ENCODE results near the gene PSMA6.
"Not testable (repeated sequence)": the region's sequence is repeated elsewhere in the genome, so short reads cannot be mapped to it uniquely, and the experiment has no call there.

PSMA6 gene

DNA sequence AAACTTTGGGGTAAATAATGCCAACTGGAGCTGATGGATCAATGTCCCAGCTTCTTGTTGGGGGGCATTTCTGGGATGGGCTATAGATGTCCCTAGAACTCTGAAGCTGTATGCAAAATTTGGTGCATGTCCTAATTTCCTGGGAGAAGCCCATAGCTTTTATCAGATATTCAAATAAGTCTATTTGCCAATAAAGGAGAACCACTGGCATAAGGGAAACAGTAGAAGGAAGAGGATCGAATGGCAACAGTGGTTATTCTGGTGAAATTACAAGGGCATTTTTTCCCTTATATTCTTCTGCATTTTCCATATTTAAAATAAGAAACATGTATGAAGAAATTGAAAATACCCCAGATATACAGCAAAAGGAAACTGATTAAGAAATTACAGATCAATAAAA, 34.2 kb downstream of the PSMA6 start:
- DNase-seq (ENCODE audit: low spot score) = no peak

DNA sequence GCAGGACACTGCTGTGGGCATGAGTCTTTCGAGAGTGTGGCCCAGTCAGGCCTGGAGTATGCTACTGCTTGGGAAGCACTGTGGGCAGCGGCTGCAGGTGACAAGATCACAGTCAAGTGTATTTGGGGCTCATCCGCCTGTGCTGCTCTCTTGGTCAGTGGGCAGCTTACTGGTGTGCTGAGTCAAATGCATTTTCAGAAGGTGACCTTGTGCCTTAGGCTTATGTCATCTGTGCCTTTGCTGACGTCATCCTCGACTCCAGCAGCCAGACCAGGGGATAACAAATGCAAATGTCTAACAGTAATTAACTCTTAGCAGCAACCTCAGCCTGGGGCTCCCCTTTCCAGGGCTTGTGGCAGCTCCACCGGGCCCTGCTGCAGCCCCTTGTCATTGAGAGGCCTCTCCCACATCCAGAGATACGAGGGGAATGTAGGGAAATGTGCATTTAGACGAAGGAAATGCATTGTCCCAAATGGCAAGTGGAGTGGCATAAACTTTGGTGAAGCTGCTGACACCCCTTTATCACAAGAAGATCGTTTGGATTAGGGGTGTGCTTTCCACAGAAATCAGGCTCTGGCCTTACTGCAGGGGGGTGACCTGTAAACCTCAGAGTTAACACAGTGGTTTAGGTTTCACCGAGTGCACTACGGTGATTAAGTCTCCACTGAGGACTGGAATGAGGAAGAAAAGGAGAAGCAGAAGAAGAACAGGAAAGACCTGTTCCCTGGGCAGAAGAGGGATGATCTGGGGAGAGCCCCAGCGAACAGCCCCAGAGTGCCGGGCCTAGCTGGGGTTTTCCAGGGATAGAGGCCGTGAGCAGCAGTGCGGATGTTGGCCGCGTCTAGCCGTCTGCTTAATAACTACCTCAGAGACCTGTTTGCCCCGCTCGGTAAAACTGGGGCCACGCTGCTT, 39.7 kb downstream of the PSMA6 start:
- DNase-seq (ENCODE audit: low spot score) = no peak

DNA sequence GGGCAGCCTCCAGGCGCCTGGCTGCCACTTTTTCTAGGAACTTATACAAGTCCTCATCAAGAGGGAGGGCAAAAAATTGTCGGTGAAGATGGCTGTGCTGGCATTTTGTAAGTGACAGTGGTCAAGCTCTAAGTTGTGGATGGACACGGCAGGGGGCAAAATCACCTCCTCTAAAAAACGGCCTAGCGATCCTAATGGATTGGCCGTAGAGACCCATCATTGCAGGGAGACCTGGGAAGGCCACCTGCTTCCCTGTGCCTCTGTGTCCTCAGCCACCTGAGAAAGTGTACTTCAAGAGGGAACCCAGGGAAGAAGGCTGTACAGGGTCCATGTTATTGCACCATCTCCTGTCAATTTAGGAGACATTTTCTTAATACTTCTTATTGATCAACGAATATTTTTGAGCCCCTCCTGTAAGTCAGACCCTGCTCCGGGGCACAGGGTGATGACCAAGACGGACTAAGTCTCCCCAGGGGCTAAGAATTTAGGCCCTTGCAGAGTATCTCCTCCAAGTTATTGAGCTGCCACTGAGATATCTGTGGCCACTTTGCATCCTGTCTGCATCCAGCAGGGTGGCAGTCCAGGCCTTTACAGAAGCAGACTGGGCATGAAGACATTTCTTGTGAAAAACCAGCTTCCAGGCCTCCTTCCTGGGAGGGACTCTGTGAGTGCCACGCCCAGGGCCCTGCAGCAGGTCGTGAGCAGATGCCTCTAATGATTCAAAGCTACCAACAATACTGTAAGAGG, 40.5 kb downstream of the PSMA6 start:
- no peak for DNase-seq (ENCODE audit: low spot score)

DNA sequence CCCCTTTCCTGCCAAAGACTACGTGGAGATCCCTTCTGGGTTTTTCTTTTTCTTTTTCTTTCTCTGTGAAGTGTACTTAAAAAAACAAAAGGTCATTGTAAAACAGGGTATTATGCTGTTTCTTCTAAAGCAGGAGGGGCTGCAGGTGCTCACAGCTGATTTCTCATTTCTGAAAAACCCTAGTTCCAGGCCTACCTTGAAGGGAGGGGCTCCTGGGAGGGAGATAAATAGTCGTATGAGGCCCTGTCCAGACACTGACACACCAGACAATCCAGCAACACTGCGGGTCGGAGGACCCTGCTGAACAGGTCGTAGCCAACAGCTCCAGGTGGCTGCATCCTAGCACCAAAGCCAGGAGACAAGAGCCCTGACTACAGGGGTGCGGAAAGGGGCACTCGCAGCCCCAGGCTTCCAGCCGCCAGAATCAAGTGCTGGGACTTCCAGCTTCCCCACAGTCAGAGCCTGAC, 41.1 kb downstream of the PSMA6 start:
- DNase-seq (ENCODE audit: low spot score) = no peak

DNA sequence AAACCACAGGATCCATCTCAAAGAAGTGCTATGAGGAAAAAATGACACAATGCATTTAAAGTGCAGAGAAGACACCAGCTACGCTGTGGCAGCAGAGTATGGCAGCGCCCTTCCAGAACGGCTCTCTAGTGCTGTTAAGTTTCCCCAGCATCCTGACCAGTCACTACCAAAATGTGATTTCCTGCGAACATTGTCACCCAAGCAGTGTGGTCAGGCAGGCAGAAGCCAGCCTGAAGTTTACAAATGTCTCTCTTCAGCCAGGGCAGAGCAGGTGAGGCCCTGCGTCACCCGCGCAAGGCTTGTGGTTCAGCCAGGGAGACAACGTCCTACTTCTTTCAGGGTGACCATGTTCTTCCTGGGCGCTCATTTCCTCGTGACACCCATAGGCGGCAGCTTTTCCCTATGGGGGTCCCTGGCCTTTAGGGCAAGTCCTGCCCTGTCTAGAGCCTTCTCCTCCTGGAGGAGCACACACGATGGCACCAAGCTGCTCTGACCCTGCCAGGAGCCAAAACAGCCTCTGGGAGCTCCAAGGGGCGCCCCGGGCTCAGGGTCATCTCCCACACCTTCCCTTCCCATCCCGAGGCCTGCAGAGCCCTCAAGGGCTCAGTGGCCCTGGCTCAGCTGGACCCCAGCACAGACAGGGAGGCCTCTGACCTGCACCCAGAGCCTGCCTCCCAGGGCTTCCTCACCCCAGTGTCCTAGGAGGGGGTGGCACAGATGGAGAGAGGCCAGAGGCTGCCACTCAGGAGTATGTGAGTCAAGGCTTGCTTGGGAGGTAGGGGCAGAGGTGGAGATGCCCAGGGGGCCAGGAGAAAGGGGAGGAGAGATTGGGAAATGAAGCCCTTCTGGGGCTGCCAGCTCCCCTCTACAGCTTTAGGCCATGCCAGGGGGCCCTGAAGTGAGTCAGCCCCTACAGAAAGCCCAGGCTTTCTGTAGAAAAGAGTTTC, 41.9 kb downstream of the PSMA6 start:
- DNase-seq (ENCODE audit: low spot score) = no peak

DNA sequence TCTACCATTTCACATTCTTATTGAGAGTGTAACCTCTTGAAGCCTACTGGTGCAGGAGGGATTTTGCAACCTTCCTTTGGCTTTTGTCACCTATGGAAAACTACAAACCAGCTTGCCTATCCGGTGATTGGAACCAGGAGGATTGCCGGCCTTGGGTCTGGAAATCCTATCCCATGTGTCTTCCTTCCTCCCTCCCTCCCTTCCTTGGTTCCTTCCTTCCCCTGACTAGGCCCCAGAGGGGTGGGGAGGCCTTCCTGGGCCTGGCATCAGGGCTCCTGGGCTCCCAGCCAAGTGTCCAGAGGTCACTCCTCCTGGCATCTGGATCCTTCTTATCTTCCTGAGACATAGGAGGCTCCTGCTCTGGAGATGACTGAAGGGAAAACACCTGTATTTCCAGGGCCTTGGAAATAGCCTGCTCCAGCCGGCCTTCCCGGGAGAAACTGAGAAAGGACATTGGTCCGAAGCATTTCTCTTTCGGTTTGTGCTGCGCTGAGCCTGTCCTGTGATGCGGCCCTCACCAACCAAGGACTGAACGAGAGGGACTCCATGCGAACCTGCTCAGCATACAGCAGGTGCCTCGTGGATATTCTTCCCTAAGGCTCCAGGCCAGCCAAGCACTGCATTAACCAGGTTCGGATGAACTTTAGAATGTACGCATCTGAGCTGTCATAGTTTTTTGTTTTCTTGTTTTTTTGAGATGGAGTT, 43.4 kb downstream of the PSMA6 start:
- no peak for DNase-seq (ENCODE audit: low spot score)

DNA sequence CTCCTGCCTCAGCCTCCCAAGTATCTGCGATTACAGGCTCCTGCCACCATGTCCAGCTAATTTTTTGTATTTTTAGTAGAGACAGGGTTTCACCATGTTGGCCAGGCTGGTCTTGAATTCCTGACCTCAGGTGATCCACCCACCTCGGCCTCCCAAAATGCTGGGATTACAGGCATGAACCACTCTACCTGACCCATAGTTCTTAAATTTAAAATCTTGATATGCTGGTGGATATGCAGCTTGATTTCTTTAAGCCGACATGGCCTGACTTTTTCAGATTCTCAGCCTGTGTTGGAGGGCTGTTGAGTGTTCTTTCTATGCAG, 44.0 kb downstream of the PSMA6 start:
- not testable (repeated sequence) for DNase-seq (ENCODE audit: low spot score)

DNA sequence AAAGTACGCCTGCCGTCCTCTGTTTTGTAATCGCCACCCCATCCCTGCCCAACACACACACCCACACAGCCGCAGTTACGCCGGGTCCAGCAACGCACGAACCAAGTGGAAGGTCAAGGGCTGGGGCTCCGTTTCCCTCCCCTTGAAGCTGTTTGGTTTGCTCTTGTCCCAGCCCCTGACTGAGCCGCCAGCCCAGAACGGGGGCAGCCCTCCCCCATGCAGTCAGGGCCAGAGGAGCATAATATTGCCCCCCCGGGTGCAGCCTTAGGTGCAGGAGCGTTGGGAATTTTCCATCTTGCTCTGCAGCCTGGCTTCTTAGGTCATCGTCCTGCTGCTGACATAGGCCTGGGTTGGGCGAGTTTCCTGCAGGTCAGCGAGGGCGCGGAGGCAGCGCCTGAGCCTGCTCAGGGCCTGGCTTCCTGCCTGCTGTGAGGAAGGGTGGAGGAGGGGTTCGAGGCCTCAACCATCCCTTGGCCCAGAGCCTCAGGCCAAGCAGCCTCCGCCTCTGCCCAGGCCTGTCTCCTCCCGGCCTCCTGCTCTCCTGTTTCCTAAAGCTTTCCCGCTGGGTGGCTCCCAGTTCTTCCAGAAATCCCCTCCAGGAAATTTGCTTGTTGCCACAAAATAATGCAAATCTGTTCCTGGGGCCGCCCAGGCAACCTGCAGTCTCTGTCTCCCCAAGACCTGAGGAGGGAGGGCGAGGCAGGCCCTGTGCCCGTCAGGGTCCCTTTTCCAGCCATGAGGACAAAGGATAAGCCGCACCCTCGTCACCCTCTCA, 44.5 kb downstream of the PSMA6 start:
- DNase-seq (ENCODE audit: low spot score) = peak; percentile 56

DNA sequence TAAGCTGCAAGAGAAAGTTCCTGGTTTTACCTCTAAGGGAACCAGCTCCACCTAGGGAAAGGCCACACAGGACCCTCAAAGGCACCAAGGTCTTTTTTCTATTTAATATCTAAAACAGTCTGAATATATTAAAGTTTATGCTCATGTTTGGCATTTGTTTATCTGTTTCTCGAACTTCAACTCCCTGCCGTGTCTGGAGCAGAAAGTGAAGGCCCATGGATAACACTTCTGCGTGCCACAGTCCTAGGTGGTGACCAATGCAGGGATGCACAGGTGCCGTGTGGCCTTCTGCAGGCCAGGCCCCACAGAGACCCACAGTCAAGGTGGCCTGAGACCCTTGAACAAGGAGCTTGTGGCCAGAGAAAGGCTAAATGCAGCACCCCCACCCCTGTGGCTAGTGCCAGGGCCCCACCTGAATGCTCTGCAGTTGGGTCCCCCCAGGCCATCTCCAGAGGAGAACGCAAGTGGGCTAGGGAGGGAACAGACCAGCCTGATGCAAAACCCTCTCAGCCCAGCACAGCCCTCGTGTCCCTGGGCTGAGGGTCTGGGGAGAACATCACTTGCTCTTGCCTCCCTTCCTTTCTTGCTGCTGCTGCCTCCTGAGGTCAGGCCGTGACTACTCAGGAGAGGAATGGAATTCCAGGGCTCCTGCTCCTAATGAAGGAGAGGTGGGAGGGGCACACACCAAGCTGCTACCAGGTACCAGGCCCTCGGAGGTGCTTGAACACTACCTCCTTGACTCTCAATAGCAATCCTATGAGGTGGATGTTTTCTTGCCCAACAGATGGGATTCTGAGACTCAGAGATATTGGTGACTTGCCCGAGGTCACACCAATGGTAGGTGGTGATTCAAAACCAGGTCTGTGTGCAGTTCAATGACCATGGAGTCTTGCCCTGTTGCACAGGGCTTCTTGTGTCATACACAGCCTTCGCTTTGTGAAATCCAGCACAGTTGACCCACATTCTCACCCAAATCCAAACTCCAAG, 45.4 kb downstream of the PSMA6 start:
- DNase-seq (ENCODE audit: low spot score) = no peak

DNA sequence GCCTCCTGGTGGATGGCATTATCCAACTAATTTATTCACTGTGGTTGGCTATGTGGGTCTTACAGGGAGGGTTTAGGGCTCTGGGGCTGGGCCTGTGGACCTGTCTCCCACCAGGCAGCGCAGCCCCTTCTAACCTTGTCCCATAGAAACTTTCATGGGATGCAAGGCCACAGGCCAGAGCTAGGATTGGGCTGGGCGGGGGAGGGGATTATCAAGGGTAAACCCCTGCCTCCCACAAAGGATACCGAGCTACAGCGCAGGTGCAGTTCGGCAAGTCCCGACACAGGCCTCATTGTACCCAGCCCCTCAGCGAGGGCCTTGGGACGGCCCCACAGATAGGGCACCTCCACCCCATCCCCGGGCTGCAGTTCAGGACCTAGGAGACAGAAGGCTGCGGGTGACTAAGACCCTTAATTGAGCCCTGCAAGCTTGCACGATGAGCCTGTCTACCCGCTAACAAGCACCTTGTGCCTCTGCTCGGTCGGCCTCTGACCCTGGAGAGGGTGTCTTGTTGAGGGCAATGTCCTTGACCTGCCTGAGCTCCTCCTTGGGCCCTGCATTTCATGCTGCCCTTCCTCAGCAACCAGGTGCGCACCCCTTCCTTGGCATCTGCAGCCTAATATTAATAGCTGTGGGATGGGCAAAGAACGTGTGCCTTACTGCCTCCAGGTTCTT, 46.7 kb downstream of the PSMA6 start:
- DNase-seq (ENCODE audit: low spot score) = no peak

DNA sequence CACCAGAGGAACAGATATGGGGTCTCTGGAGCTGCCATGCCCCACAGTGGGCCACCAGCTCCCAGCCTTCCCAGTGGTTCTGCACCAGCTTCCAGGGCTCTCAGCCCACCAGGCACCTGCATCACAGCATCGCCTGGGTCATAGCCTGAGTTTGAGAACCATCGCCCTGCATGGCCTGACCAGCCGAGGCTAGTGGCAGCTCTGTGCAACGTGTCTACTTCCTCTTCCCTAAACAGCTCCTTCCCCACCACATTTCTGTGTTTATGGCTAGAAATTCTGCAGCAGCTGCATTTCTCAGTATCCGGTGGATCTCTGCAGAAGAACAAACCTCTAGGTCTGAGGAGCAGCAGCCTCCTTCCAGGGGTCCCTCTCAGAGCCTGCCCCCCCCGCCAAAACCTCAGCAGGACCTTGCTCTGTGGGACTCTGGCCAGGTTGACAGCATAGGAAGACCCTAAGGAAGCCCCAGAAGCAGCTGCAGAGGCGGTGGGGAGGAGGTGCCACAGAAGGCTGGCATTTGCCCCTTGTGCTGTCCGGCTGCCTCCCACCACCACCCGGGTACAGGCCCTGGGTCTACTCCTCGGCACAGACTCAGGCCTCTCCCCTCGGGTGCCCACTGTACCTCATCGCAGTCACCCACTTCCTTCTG, 47.7 kb downstream of the PSMA6 start:
- DNase-seq (ENCODE audit: low spot score) = no peak

DNA sequence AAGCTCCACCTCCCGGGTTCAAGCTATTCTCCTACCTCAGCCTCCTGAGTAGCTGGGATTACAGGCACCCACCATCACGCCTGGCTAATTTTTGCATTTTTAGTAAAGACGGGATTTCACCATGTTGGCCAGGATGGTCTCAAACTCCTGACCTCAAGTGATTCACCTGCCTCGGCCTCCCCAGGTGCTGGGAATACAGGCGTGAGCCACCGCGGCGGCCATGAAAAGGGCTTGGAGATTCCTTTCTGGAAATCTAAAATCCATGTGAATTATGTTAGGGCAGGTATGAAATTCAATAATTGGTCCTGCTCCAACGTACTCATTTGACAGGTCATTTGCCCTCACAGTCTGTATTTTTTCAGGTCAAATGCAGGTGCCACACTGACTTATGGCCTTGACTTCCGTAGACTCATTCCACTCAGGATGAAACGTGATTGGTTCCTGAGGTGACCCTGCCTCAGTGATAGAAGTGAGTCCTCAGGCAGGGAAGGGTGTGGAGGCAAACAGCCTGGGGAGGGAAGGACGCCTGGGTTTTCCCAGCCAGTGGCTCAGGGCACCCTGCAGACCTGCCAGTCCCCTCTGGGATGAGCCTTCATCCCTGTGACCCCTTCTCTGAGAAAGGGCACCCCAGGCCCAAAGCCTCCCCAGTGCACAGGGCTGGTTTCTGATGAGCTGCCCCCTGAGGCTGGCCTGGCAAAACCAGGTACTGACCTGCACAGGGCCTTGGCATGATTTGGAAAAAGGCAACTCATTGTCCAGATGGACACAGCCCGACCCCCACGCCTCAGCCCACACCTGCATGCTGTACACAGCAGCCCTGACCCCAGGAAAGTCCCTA, 48.7 kb downstream of the PSMA6 start:
- no peak for DNase-seq (ENCODE audit: low spot score)

DNA sequence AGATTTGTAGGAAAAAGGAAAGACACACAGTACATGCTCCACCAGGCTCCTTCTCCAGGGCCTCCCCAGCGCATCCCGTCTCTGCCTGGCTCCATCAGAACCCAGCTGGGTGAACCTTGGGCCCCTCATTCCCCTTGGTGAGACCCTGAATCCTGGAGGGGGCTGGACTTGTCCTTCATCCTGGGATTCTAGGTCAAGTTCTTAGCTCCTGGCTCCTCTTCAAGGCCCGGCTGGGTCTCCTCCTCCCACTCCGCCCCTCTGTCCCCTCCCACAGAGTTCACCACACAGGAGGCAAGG, 49.2 kb downstream of the PSMA6 start:
- DNase-seq (ENCODE audit: low spot score) = no peak

DNA sequence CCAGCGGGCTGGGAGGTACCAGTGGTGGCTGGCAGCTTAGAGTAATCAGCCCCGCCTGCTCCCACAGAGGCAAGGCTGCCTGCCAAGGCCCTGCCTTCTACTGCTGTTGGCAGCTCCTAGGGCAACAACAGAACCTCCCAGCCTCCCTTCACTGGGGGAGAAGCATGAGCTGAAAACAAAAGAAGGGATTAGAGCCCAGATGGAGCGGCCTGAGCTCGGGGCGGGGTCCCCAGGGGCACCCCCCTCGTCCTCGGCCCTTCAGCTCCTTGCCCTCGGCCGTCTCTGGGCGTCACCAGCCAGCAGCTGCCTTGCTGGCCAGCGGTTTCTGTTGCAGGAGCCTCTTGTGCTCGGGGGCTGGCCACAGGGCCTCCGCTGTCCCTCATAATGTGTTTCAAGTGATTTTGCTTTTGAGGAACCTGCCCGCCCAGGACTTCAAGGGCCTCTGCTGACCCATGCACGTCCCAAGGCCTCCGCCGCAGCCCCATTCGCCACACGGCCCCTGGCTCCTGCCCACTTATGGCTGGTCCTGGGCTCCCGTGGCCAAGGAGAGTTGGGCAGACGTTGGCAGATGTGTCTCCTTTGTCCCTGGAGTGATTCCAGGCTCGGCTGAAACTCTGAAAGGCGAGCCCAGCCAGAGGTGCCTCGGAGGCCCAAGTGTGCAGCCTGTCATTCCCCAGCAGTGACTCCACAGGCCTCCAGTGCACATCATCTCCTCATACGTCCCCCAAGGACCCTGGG, 49.7 kb downstream of the PSMA6 start:
- peak; percentile 96 for DNase-seq (ENCODE audit: low spot score)

DNA sequence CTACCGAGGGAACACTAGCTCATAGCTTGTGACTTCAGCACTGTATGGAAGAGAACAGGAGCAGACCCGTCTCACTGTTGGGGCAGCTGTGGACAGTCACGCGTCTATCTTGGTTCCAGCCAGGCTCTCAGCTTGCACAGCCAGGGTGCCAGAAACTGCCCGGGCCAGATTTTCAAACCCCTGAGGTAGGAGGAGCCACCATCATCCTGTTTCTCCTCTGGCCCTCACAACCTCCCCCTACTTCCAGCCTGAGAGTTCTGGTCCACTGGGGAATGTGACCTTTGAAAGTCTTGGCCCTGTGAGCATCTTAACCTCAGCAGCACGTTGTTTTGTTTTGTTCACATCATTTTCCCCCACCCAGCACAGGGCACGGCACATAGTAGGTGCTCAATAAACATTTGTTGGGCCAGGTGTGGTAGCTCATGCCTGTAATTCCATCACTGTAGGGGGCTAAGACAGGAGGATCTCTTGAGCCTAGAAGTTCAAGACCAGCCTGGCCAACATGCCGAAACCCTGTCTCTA, 50.4 kb downstream of the PSMA6 start:
- no peak for DNase-seq (ENCODE audit: low spot score)

DNA sequence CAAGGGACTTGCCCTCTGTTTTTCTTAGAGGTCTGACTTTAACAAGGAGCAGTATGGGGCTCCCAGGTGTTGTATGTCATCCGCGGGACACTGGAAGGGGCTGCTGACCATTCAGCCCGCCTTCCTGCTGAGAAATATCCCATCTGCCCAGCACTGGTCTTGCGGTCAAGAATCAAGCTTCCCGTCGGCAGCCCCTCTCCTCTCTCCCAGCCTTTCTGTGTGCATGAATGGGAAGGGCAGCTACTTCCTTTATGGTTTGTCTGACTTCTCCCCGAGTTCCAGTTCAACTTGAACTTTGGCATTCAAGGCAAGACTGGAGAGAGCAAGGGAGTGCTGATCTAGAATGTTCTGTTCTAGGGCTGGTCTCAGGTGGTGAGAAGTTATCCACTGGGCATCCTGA, 51.5 kb downstream of the PSMA6 start:
- DNase-seq (ENCODE audit: low spot score) = no peak

Measured in putamen (tissue), 1 donor.